ENCODE measurements around the gene STYXL1.

GRCh38 chr7:76002139-76002538, 45.7 kb downstream of the STYXL1 start:
- TF ChIP-seq CTCF (IDR thresholded peaks at IDR 0.05) (no peak), EZH2 (IDR thresholded peaks at IDR 0.05) (no peak)

Measured in neural progenitor cell (in vitro differentiated cells).